ENCODE measurements around the gene TUBB4B.

The TUBB4B gene

GRCh38 chr9:137240841-137241489 is at the start of gene TUBB4B:
Gene TUBB4B (plus strand): TSS chr9:137241287. CDS start chr9:137241361, 74 bp downstream.
- H3K4me3 ChIP-seq (ENCODE audit: low read depth, low read length), result peak within 1 kb of the TSS; percentile 89

GRCh38 chr9:137191691-137192447 is 49.2 kb upstream of the TUBB4B start:
- no peak overlapping the region for H3K4me3 ChIP-seq (ENCODE audit: low read depth, low read length)

GRCh38 chr9:137192448-137192780 is 48.7 kb upstream of the TUBB4B start:
- H3K4me3 ChIP-seq (ENCODE audit: low read depth, low read length), result no peak overlapping the region

- no peak overlapping the region for H3K4me3 ChIP-seq (ENCODE audit: low read depth, low read length)
These were observed 48.2 kb upstream of the TUBB4B start for GRCh38 chr9:137192859-137193258.

GRCh38 chr9:137193771-137194170 is 47.3 kb upstream of the TUBB4B start:
- H3K4me3 ChIP-seq (ENCODE audit: low read depth, low read length), result no peak overlapping the region

- H3K4me3 ChIP-seq (ENCODE audit: low read depth, low read length), result no peak overlapping the region
These were observed 46.7 kb upstream of the TUBB4B start for GRCh38 chr9:137194388-137194787.

- H3K4me3 ChIP-seq (ENCODE audit: low read depth, low read length), result no peak overlapping the region
These were observed 46.2 kb upstream of the TUBB4B start for GRCh38 chr9:137194909-137195308.

GRCh38 chr9:137195525-137196220 is 45.4 kb upstream of the TUBB4B start:
- H3K4me3 ChIP-seq (ENCODE audit: low read depth, low read length), result no peak overlapping the region

GRCh38 chr9:137198051-137198901 is 42.8 kb upstream of the TUBB4B start:
- no peak overlapping the region for H3K4me3 ChIP-seq (ENCODE audit: low read depth, low read length)

- H3K4me3 ChIP-seq (ENCODE audit: low read depth, low read length), result no peak overlapping the region
These were observed 42.2 kb upstream of the TUBB4B start for GRCh38 chr9:137198902-137199283.

- peak overlapping the region; percentile 13 for H3K4me3 ChIP-seq (ENCODE audit: low read depth, low read length)
These were observed 41.5 kb upstream of the TUBB4B start for GRCh38 chr9:137199411-137200121.

- peak within 1 kb of the TSS; percentile 53 for H3K4me3 ChIP-seq (ENCODE audit: low read depth, low read length)
These were observed 40.5 kb upstream of the TUBB4B start, which contains the start of gene TPRN for GRCh38 chr9:137200311-137201204. Gene TPRN (minus strand): TSS chr9:137200741. CDS start chr9:137200711, 30 bp downstream.

GRCh38 chr9:137201205-137201868 is 39.8 kb upstream of the TUBB4B start:
- H3K4me3 ChIP-seq (ENCODE audit: low read depth, low read length), result peak overlapping the region; percentile 53

- H3K4me3 ChIP-seq (ENCODE audit: low read depth, low read length), result no peak overlapping the region
These were observed 38.1 kb upstream of the TUBB4B start for GRCh38 chr9:137202966-137203365.

- H3K4me3 ChIP-seq (ENCODE audit: low read depth, low read length), result peak overlapping the region; percentile 94
These were observed 36.4 kb upstream of the TUBB4B start for GRCh38 chr9:137204731-137205125.

GRCh38 chr9:137205126-137206069 is 35.7 kb upstream of the TUBB4B start, which contains the start of the genes NDOR1 and TMEM203:
Gene NDOR1 (plus strand): TSS chr9:137205700. CDS start chr9:137205778, 78 bp downstream.
Gene TMEM203 (minus strand): TSS chr9:137205648. CDS start chr9:137205414, 234 bp downstream.
- peak within 1 kb of the TSS; percentile 94 for H3K4me3 ChIP-seq (ENCODE audit: low read depth, low read length)

- H3K4me3 ChIP-seq (ENCODE audit: low read depth, low read length), result no peak overlapping the region
These were observed 34.5 kb upstream of the TUBB4B start for GRCh38 chr9:137206602-137207001.

Measured in iPS-11a (cell line).